GM23338 (cell line): ENCODE data around the gene ZNF775. TPM values are rescaled to one million over a fixed set of nuclear protein-coding genes. Genes with fewer than 3 reads are reported as not detected.

Experiments used
- ATAC-seq: fragments of 200-7000 bp; cut with Tn5 transposase; 3 replicates; pipeline ENCODE4 v1.9.1; 2020
- DNase-seq: peaks from one replicate; pipeline ENCODE4 v3.0.0-alpha.2; 2015; ENCODE audit warnings: low spot score
- H2AFZ ChIP-seq: fragments of 200-600 bp; sonication (generic); 2 replicates; pipeline ENCODE4 v1.8.0; 2016; ENCODE audit warnings: antibody characterized with exemption, mild to moderate bottlenecking, moderate library complexity
- H3F3A ChIP-seq: fragments of 200-600 bp; sonication (generic); replicated peaks from 2 replicates; pipeline ENCODE4 v1.8.0; 2017; ENCODE audit warnings: antibody characterized with exemption, mixed run types, low read depth
- H3K27ac ChIP-seq: fragments of 200-600 bp; sonication (generic); 2 replicates; pipeline ENCODE4 v1.6.1; 2016; ENCODE audit warnings: low read depth
- H3K27me3 ChIP-seq: fragments of 200-600 bp; sonication (generic); 2 replicates; pipeline ENCODE4 v1.8.0; 2016; ENCODE audit warnings: mild to moderate bottlenecking, mixed run types, moderate library complexity; ENCODE audit not compliant: insufficient read depth
- H3K36me3 ChIP-seq: fragments of 200-600 bp; sonication (generic); 2 replicates; pipeline ENCODE4 v1.8.0; 2016; ENCODE audit warnings: mild to moderate bottlenecking; ENCODE audit not compliant: insufficient read depth
- H3K4me1 ChIP-seq: fragments of 200-600 bp; sonication (generic); 2 replicates; pipeline ENCODE4 v1.8.0; 2016; ENCODE audit warnings: mild to moderate bottlenecking, moderate library complexity; ENCODE audit not compliant: insufficient read depth
- H3K4me2 ChIP-seq: fragments of 200-600 bp; sonication (generic); 2 replicates; pipeline ENCODE4 v1.7.1; 2017; ENCODE audit warnings: mixed run types
- H3K4me3 ChIP-seq: fragments of 200-600 bp; sonication (generic); 2 replicates; pipeline ENCODE4 v1.6.1; 2016; ENCODE audit warnings: mixed run types
- H3K79me2 ChIP-seq: fragments of 200-600 bp; sonication (generic); replicated peaks from 2 replicates; pipeline ENCODE4 v1.8.0; 2017; ENCODE audit warnings: mild to moderate bottlenecking; ENCODE audit not compliant: insufficient read depth
- H3K9me2 ChIP-seq: fragments of 200-600 bp; sonication (generic); 2 replicates; pipeline ENCODE4 v1.8.0; 2017; ENCODE audit not compliant: insufficient read depth
- H4K20me1 ChIP-seq: fragments of 200-600 bp; sonication (generic); replicated peaks from 2 replicates; pipeline ENCODE4 v1.8.0; 2017; ENCODE audit warnings: mild to moderate bottlenecking; ENCODE audit not compliant: insufficient read depth
- H3K27ac Mint-ChIP-seq: 2 replicates; pipeline ENCODE4 v1.8.0; 2020; ENCODE audit warnings: inconsistent platforms, mild to moderate bottlenecking, moderate library complexity, mixed read lengths
- H3K27me3 Mint-ChIP-seq: 3 replicates; pipeline ENCODE4 v1.8.0; 2022; ENCODE audit warnings: low read depth, mild to moderate bottlenecking, moderate library complexity, mixed read lengths, inconsistent platforms; ENCODE audit not compliant: insufficient read depth, poor library complexity
- H3K36me3 Mint-ChIP-seq: 3 replicates; pipeline ENCODE4 v1.8.0; 2021; ENCODE audit warnings: low read depth, mild to moderate bottlenecking, inconsistent platforms, moderate library complexity, mixed read lengths
- H3K4me1 Mint-ChIP-seq: 3 replicates; pipeline ENCODE4 v1.8.0; 2020; ENCODE audit warnings: mild to moderate bottlenecking, inconsistent platforms, mixed read lengths
- H3K4me3 Mint-ChIP-seq: 3 replicates; pipeline ENCODE4 v1.8.0; 2021; ENCODE audit warnings: moderate library complexity, mild to moderate bottlenecking, inconsistent platforms, mixed read lengths
- H3K9me3 Mint-ChIP-seq: 3 replicates; pipeline ENCODE4 v1.8.0; 2020; ENCODE audit warnings: moderate library complexity, mild to moderate bottlenecking, inconsistent platforms, mixed read lengths
- EZH2 ChIP-seq: fragments of 200-600 bp; sonication (generic); IDR thresholded peaks from one replicate; pipeline ENCODE4 v1.8.0; 2017; ENCODE audit warnings: antibody characterized with exemption, mild to moderate bottlenecking, low read depth; ENCODE audit not compliant: unreplicated experiment
- JUNB ChIP-seq: IDR thresholded peaks from one replicate; pipeline ENCODE4 v1.6.1; 2016; ENCODE audit warnings: antibody characterized with exemption; ENCODE audit not compliant: unreplicated experiment
- NANOG ChIP-seq: IDR thresholded peaks from 2 replicates; pipeline ENCODE4 v1.6.1; 2016; ENCODE audit warnings: antibody characterized with exemption, borderline replicate concordance
- POLR2AphosphoS5 ChIP-seq: IDR thresholded peaks from 2 replicates; pipeline ENCODE4 v1.6.1; 2016; ENCODE audit warnings: antibody characterized with exemption, low read depth
- ZNF462 ChIP-seq: fragments of 250-450 bp; sonication (Bioruptor Pico); IDR thresholded peaks from 2 replicates; pipeline ENCODE4 v1.5.0; 2020; ENCODE audit warnings: mild to moderate bottlenecking, moderate library complexity
- polyA plus RNA-seq: library from polyadenylated mRNA; unstranded; fragments of >200 nt; fragmentation: Nextera tagmentation; extraction: Ambion mirVana; gene quantifications from 2 replicates; pipeline ENCODE4 v1.2.1, GENCODE V29; 2016
- total RNA-seq: library from RNA; depleted of rRNA; stranded (reverse); fragments of >200 nt; shearing (Covaris generic); gene quantifications from 2 replicates; pipeline ENCODE4 v1.2.3, GENCODE V29; 2014

ZNF775 gene
- total and polyA plus RNA-seq, 2 experiments from 2014 or later, result 4.5 to 38.2 TPM

GRCh38 chr7:150340024-150340749, 38.9 kb upstream of the ZNF775 start:
- H3K4me2 ChIP-seq, result peak overlapping the region; percentile 94
- H3K9me2 ChIP-seq, result no peaks in the 10 kb centered on the region
- peak overlapping the region; percentile 3; the same call in 1 of the 2 replicates for H3K27ac ChIP-seq
- H2AFZ ChIP-seq, result no peak overlapping the region
- H3K79me2 ChIP-seq, result peaks cover 28% of the 10 kb centered on the region
- DNase-seq (peak; percentile 71), ATAC-seq (peak; percentile 49)
- peak; percentile 49; the same call in 1 of the 2 replicates for TF ChIP-seq POLR2AphosphoS5
- TF ChIP-seq ZNF462, result no peak
- TF ChIP-seq NANOG, result no peak
- Mint-ChIP-seq H3K4me1 (peaks cover 64% of the 10 kb centered on the region), H3K9me3 (peaks cover 25% of the 10 kb centered on the region), H3K36me3 (peaks cover 54% of the 10 kb centered on the region), H3K27ac (no peak overlapping the region; the same call in 1 of the 2 replicates), H3K4me3 (peak overlapping the region; percentile 93), H3K27me3 (peaks cover 37% of the 10 kb centered on the region)
- H3K4me1 ChIP-seq, result peaks cover 44% of the 10 kb centered on the region
- H4K20me1 ChIP-seq, result no peaks in the 10 kb centered on the region; the same call in 1 of the 2 replicates
- peaks cover 28% of the 10 kb centered on the region for H3K27me3 ChIP-seq
- H3K4me3 ChIP-seq, result peak overlapping the region; percentile 93
- H3K36me3 ChIP-seq, result peaks cover 4% of the 10 kb centered on the region; the same call in 1 of the 2 replicates
- H3F3A ChIP-seq, result peaks cover 22% of the 10 kb centered on the region

GRCh38 chr7:150340875-150341262, 38.3 kb upstream of the ZNF775 start:
- H3K36me3 ChIP-seq, result peaks cover 4% of the 10 kb centered on the region; the same call in 1 of the 2 replicates
- peaks cover 25% of the 10 kb centered on the region for H3K9me3 Mint-ChIP-seq
- H2AFZ ChIP-seq, result peak overlapping the region; percentile 90
- H3K9me2 ChIP-seq, result no peaks in the 10 kb centered on the region
- H3K27me3 ChIP-seq, result peaks cover 28% of the 10 kb centered on the region
- H3K4me3 ChIP-seq, result peak overlapping the region; percentile 93
- H3K4me1 ChIP-seq, result peaks cover 38% of the 10 kb centered on the region
- H3K79me2 ChIP-seq, result peaks cover 28% of the 10 kb centered on the region
- peak; percentile 12 for ATAC-seq
- H3K27ac ChIP-seq, result no peak overlapping the region
- peak overlapping the region; percentile 93 for H3K4me3 Mint-ChIP-seq
- H3F3A ChIP-seq, result peaks cover 19% of the 10 kb centered on the region
- no peak for DNase-seq
- no peaks in the 10 kb centered on the region; the same call in 1 of the 2 replicates for H4K20me1 ChIP-seq
- TF ChIP-seq POLR2AphosphoS5 (no peak), JUNB (no peak), EZH2 (no peak)
- peak overlapping the region; percentile 94 for H3K4me2 ChIP-seq
- peaks cover 57% of the 10 kb centered on the region for H3K4me1 Mint-ChIP-seq
- no peak overlapping the region for H3K27ac Mint-ChIP-seq
- H3K27me3 Mint-ChIP-seq, result peaks cover 37% of the 10 kb centered on the region
- peaks cover 48% of the 10 kb centered on the region for H3K36me3 Mint-ChIP-seq
